ENCODE data around the gene ZNF800.

The ZNF800 gene

GRCh38 chr7:127390817-127391590 is 1.5 kb downstream of the ZNF800 start:
- DNase-seq (ENCODE audit: low read depth), result no peak

GRCh38 chr7:127390186-127390816 is 2.2 kb downstream of the ZNF800 start:
- no peak for DNase-seq (ENCODE audit: low read depth)

- DNase-seq (ENCODE audit: low read depth), result no peak
Measured at GRCh38 chr7:127389321-127389720, 3.2 kb downstream of the ZNF800 start.

- DNase-seq (ENCODE audit: low read depth), result no peak
Measured at GRCh38 chr7:127387974-127388373, 4.5 kb downstream of the ZNF800 start.

- no peak for DNase-seq (ENCODE audit: low read depth)
Measured at GRCh38 chr7:127383123-127383835, 9.2 kb downstream of the ZNF800 start.

- DNase-seq (ENCODE audit: low read depth), result no peak
Measured at GRCh38 chr7:127382301-127383085, 10.0 kb downstream of the ZNF800 start.

- no peak for DNase-seq (ENCODE audit: low read depth)
Measured at GRCh38 chr7:127380479-127380878, 12.0 kb downstream of the ZNF800 start.

- no peak for DNase-seq (ENCODE audit: low read depth)
Measured at GRCh38 chr7:127379642-127380041, 12.9 kb downstream of the ZNF800 start.

- DNase-seq (ENCODE audit: low read depth), result no peak
Measured at GRCh38 chr7:127378537-127378936, 14.0 kb downstream of the ZNF800 start.

- no peak for DNase-seq (ENCODE audit: low read depth)
Measured at GRCh38 chr7:127377425-127377824, 15.1 kb downstream of the ZNF800 start.

- no peak for DNase-seq (ENCODE audit: low read depth)
Measured at GRCh38 chr7:127375631-127376030, 16.9 kb downstream of the ZNF800 start.

- DNase-seq (ENCODE audit: low read depth), result no peak
Measured at GRCh38 chr7:127367679-127368078, 24.8 kb downstream of the ZNF800 start.

GRCh38 chr7:127366680-127367079 is 25.8 kb downstream of the ZNF800 start:
- no peak for DNase-seq (ENCODE audit: low read depth)

GRCh38 chr7:127365957-127366315 is 26.6 kb downstream of the ZNF800 start:
- no peak for DNase-seq (ENCODE audit: low read depth)

- DNase-seq (ENCODE audit: low read depth), result no peak
Measured at GRCh38 chr7:127365164-127365956, 27.1 kb downstream of the ZNF800 start.

- no peak for DNase-seq (ENCODE audit: low read depth)
Measured at GRCh38 chr7:127362364-127363027, 30.0 kb downstream of the ZNF800 start.

GRCh38 chr7:127361736-127362135 is 30.8 kb downstream of the ZNF800 start:
- DNase-seq (ENCODE audit: low read depth), result no peak

- DNase-seq (ENCODE audit: low read depth), result no peak
Measured at GRCh38 chr7:127359011-127359410, 33.5 kb downstream of the ZNF800 start.

GRCh38 chr7:127353897-127354296 is 38.6 kb downstream of the ZNF800 start:
- no peak for DNase-seq (ENCODE audit: low read depth)

GRCh38 chr7:127350586-127350985 is 41.9 kb downstream of the ZNF800 start:
- no peak for DNase-seq (ENCODE audit: low read depth)

GRCh38 chr7:127349881-127350280 is 42.6 kb downstream of the ZNF800 start:
- no peak for DNase-seq (ENCODE audit: low read depth)

Measured in GM04503 (cell line).